ENCODE results near the gene PDE4D. TPM values are rescaled to one million over a fixed set of nuclear protein-coding genes. Genes with fewer than 3 reads are reported as not detected.
A peak's percentile ranks its signal among the peaks of the same experiment; 100 is the strongest.

The PDE4D gene
- total RNA-seq, 2 experiments from 2014 or later = 164 to 175 TPM

GRCh38 chr5:59767681-59768151, 125.8 kb downstream of the PDE4D start:
- H3K9me3 ChIP-seq (ENCODE audit: control insufficient read depth in 1 of 2, insufficient read depth in 1 of 2, low read length in 2 of 2) = no peaks in the 10 kb centered on the region
- no peaks in the 10 kb centered on the region for H3K4me1 Mint-ChIP-seq (ENCODE audit: low read depth)
- H3K27me3 ChIP-seq (ENCODE audit: control insufficient read depth in 1 of 2, insufficient read depth in 2 of 2, low read length in 2 of 2) = peaks cover 8 to 25% of the 10 kb centered on the region in 2 experiments
- H3K4me3 Mint-ChIP-seq = peak overlapping the region; percentile 79
- H3K4me3 ChIP-seq (ENCODE audit: low read length) = peak overlapping the region; percentile 46
- H3K27ac Mint-ChIP-seq = no peak overlapping the region
- TF ChIP-seq, protein P1, sequence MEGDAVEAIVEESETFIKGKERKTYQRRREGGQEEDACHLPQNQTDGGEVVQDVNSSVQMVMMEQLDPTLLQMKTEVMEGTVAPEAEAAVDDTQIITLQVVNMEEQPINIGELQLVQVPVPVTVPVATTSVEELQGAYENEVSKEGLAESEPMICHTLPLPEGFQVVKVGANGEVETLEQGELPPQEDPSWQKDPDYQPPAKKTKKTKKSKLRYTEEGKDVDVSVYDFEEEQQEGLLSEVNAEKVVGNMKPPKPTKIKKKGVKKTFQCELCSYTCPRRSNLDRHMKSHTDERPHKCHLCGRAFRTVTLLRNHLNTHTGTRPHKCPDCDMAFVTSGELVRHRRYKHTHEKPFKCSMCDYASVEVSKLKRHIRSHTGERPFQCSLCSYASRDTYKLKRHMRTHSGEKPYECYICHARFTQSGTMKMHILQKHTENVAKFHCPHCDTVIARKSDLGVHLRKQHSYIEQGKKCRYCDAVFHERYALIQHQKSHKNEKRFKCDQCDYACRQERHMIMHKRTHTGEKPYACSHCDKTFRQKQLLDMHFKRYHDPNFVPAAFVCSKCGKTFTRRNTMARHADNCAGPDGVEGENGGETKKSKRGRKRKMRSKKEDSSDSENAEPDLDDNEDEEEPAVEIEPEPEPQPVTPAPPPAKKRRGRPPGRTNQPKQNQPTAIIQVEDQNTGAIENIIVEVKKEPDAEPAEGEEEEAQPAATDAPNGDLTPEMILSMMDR (IDR thresholded peaks at IDR 0.05) = no peak
- H3K36me3 ChIP-seq (ENCODE audit: insufficient read depth, low read length) = no peaks in the 10 kb centered on the region
- ChIA-PET POLR2A (no interaction called here), CTCF (no interaction called here)
- no peak for ATAC-seq (ENCODE audit: poor library complexity)
- H3K36me3 Mint-ChIP-seq (ENCODE audit: low read depth) = no peaks in the 10 kb centered on the region
- H3K27me3 Mint-ChIP-seq = peaks cover 37% of the 10 kb centered on the region
- H3K4me1 ChIP-seq (ENCODE audit: insufficient read depth, low read length) = peaks cover 7% of the 10 kb centered on the region
- intact Hi-C loops (cut with DNase I, micrococcal nuclease) = no loop called here
- H3K9me3 Mint-ChIP-seq = no peaks in the 10 kb centered on the region
- DNase-seq = no peak
- H3K27ac ChIP-seq (ENCODE audit: low read depth in 1 of 2, low read length in 2 of 2) = no peak overlapping the region

DNA sequence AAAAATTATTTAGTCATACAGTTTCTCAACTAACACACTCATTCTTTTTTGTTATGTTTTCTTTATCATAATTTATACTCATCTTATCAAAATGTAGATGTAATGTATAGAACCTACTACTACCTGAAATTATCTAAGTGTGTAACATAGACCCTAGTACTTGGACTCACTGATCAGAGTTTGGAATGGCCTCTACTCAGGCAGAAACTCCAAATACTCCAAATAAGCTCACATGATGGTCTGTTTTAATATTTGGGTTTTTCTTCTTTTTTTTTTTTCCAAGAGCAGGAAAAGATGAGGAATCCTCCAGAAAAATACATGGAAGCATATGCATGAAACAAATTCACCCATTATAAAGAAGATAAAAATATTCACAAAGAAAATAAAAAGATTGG, 126.3 kb downstream of the PDE4D start:
- DNase-seq (no peak), ATAC-seq (ENCODE audit: poor library complexity) (no peak)
- H3K27me3 Mint-ChIP-seq = peaks cover 37% of the 10 kb centered on the region
- Histone ChIP-seq H3K9me3 (ENCODE audit: control insufficient read depth in 1 of 2, insufficient read depth in 1 of 2, low read length in 2 of 2) (no peaks in the 10 kb centered on the region), H3K27ac (ENCODE audit: low read depth in 1 of 2, low read length in 2 of 2) (no peak overlapping the region), H3K4me1 (ENCODE audit: insufficient read depth, low read length) (peaks cover 7% of the 10 kb centered on the region), H3K27me3 (ENCODE audit: control insufficient read depth in 1 of 2, insufficient read depth in 2 of 2, low read length in 2 of 2) (peaks cover 8 to 25% of the 10 kb centered on the region in 2 experiments), H3K36me3 (ENCODE audit: insufficient read depth, low read length) (no peaks in the 10 kb centered on the region), H3K4me3 (ENCODE audit: low read length) (no peak overlapping the region)
- no peaks in the 10 kb centered on the region for H3K4me1 Mint-ChIP-seq (ENCODE audit: low read depth)
- intact Hi-C loops (cut with DNase I, micrococcal nuclease) = no loop called here
- ChIA-PET CTCF (no interaction called here), POLR2A (no interaction called here)
- TF ChIP-seq, protein P1 (IDR thresholded peaks at IDR 0.05) = no peak
- H3K36me3 Mint-ChIP-seq (ENCODE audit: low read depth) = no peaks in the 10 kb centered on the region
- H3K9me3 Mint-ChIP-seq = no peaks in the 10 kb centered on the region
- H3K4me3 Mint-ChIP-seq = no peak overlapping the region
- H3K27ac Mint-ChIP-seq = no peak overlapping the region

DNA sequence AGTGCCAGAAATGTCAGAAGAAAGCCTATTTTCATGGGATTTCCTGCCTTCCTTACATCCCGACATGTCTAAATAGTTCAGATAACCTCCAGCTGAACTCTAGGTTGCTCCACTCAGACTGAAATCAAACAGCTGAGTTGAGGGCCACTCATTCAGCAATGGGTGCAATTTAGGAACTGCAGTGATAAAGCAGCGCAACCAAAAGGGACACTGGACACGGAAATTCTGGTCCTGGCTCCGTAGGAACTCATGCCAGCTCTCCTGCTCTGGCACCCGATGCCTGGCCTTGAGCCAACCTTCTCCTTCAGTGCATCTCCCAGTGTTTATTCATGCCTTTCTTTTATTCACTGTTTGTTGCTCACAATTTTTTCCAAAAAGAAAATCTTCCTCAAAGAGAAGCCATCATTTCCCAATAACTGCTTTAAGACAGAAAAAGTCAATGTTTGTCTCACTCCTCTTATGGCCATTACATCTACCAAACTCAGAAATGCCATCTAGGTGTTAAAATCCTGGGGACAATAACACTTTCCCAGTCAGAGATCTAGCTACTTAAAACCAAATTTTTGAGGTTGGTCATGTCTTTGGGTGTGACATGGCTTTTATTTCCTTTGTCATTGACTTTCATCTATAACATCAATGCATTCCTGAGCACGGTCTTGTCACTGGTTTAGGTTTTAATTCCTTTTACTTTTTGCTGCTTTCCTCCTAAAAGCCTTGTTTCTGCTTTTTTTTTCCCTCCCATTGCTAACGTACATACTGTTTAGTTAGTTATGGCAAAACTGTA, 126.9 kb downstream of the PDE4D start:
- Mint-ChIP-seq H3K27me3 (peaks cover 37% of the 10 kb centered on the region), H3K36me3 (ENCODE audit: low read depth) (no peaks in the 10 kb centered on the region), H3K27ac (no peak overlapping the region), H3K4me1 (ENCODE audit: low read depth) (no peaks in the 10 kb centered on the region), H3K9me3 (no peaks in the 10 kb centered on the region), H3K4me3 (no peak overlapping the region)
- Histone ChIP-seq H3K27me3 (ENCODE audit: control insufficient read depth in 1 of 2, insufficient read depth in 2 of 2, low read length in 2 of 2) (peaks cover 8 to 25% of the 10 kb centered on the region in 2 experiments), H3K4me3 (ENCODE audit: low read length) (no peak overlapping the region), H3K27ac (ENCODE audit: low read depth in 1 of 2, low read length in 2 of 2) (no peak overlapping the region), H3K36me3 (ENCODE audit: insufficient read depth, low read length) (no peaks in the 10 kb centered on the region), H3K9me3 (ENCODE audit: control insufficient read depth in 1 of 2, insufficient read depth in 1 of 2, low read length in 2 of 2) (no peaks in the 10 kb centered on the region), H3K4me1 (ENCODE audit: insufficient read depth, low read length) (peaks cover 7% of the 10 kb centered on the region)
- ChIA-PET CTCF (no interaction called here), POLR2A (no interaction called here)
- no peak for DNase-seq
- intact Hi-C loops (cut with DNase I, micrococcal nuclease) = no loop called here
- TF ChIP-seq, protein P1 (IDR thresholded peaks at IDR 0.05) = no peak
- no peak for ATAC-seq (ENCODE audit: poor library complexity)
